Measurements from ENCODE around the gene EGR1. TPM values are rescaled to one million over a fixed set of nuclear protein-coding genes. Genes with fewer than 3 reads are reported as not detected.
A peak's percentile ranks its signal among the peaks of the same experiment; 100 is the strongest.
"Not testable (repeated sequence)": the region's sequence is repeated elsewhere in the genome, so short reads cannot be mapped to it uniquely, and the experiment has no call there.

EGR1 gene
- polyA plus RNA-seq, 4 donors, result 3.4 to 242 (median 70.7) TPM

GRCh38 chr5:138502521-138502920, 37.2 kb downstream of the EGR1 start:
- Histone ChIP-seq H3K27ac (ENCODE audit: low read depth in 1 of 3, low read length in 2 of 3) (no peak overlapping the region), H3K4me3 (ENCODE audit: low read depth in 1 of 3, low read length in 3 of 3) (no peak overlapping the region), H3K27me3 (ENCODE audit: control insufficient read depth in 3 of 3, insufficient read depth in 3 of 3, low read length in 3 of 3) (no peaks in the 10 kb centered on the region), H3K36me3 (ENCODE audit: control insufficient read depth in 3 of 3, insufficient read depth in 2 of 3, low read depth in 1 of 3, low read length in 3 of 3) (peaks cover 0 to 10% (median 0%) of the 10 kb centered on the region in 3 donors), H3K9me3 (ENCODE audit: control insufficient read depth in 2 of 2, insufficient read depth in 1 of 2, low read depth in 1 of 2, low read length in 1 of 2) (no peaks in the 10 kb centered on the region), H3K4me1 (ENCODE audit: control insufficient read depth in 3 of 3, insufficient read depth in 2 of 3, low read depth in 1 of 3, low read length in 2 of 3) (no peaks in the 10 kb centered on the region)
- WGBS, 3 donors, result 67 to 85% (median 81%) methylated on average over 11 of the region's 11 CpGs
- DNase-seq, result no peak
- FAIRE-seq, result no peak

DNA sequence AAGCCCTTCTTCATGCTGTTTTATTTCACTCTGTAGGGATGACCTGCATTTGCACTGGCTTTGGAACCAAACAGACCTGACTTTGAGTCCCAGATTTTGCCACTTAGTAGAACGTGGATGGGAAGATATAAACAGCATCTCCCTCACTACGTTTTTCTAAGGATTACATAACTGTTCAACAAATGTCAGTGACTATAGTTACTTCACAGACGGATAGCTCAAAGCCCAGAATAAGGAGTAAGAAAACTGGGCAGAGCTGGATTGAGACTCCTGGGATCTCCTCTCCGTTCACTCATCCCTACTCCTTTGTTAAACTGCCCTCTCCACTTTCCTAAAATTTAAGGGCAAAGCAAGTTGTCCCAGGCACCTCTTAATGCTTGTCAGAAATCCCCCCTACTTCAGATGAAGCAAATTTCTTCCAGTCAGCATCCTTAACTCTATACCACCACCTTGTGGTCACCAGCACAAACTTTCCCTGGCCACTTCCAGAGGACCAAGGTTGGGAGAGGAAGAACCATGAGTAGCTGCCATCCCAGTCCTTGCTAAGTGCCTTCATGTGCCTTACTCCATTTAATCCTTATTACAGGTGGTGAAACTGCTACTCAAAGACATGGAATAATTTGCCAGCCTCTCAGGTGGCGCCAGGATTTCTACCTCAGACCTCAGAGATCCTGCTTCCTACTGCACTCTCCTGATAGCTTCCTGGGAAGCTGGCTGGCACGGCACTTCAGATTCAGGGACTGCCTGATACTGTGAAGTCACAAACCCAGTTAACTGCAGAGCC, 38.4 kb downstream of the EGR1 start:
- FAIRE-seq (no peak), DNase-seq (peak; percentile 61 to 71)
- 37 to 44% (median 38%) methylated on average over 6 of the region's 6 CpGs for WGBS, 3 donors
- H3K4me3 ChIP-seq (ENCODE audit: low read depth in 1 of 3, low read length in 3 of 3), result no peak overlapping the region
- no peaks in the 10 kb centered on the region for H3K27me3 ChIP-seq (ENCODE audit: control insufficient read depth in 3 of 3, insufficient read depth in 3 of 3, low read length in 3 of 3)
- no peak overlapping the region for H3K27ac ChIP-seq (ENCODE audit: low read depth in 1 of 3, low read length in 2 of 3)
- H3K9me3 ChIP-seq (ENCODE audit: control insufficient read depth in 2 of 2, insufficient read depth in 1 of 2, low read depth in 1 of 2, low read length in 1 of 2), result no peaks in the 10 kb centered on the region
- H3K4me1 ChIP-seq (ENCODE audit: control insufficient read depth in 3 of 3, insufficient read depth in 2 of 3, low read depth in 1 of 3, low read length in 2 of 3), result no peaks in the 10 kb centered on the region
- peaks cover 0 to 17% (median 4%) of the 10 kb centered on the region in 3 donors for H3K36me3 ChIP-seq (ENCODE audit: control insufficient read depth in 3 of 3, insufficient read depth in 2 of 3, low read depth in 1 of 3, low read length in 3 of 3)

DNA sequence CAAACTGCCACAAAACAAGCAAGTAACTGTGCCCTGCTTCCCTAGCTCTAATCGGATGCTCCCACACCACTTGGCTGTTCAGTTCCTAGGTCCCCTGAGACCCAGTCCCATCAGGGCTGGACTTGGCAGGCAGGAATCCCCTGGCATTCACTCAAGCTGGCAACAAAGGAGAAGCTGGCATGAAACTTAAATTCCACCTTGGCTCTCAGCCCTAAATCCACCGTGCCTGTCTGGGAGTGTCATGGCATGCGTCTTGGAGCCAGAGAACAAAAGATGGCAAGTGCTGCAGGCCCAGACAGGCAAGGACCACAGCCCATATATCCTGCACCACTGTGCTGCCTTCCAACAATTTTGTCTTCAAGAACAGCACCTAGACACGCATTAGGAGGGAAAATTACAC, 39.5 kb downstream of the EGR1 start:
- Histone ChIP-seq H3K4me1 (ENCODE audit: control insufficient read depth in 3 of 3, insufficient read depth in 2 of 3, low read depth in 1 of 3, low read length in 2 of 3) (no peaks in the 10 kb centered on the region), H3K9me3 (ENCODE audit: control insufficient read depth in 2 of 2, insufficient read depth in 1 of 2, low read depth in 1 of 2, low read length in 1 of 2) (no peaks in the 10 kb centered on the region), H3K4me3 (ENCODE audit: low read depth in 1 of 3, low read length in 3 of 3) (no peak overlapping the region), H3K27me3 (ENCODE audit: control insufficient read depth in 3 of 3, insufficient read depth in 3 of 3, low read length in 3 of 3) (no peaks in the 10 kb centered on the region), H3K36me3 (ENCODE audit: control insufficient read depth in 3 of 3, insufficient read depth in 2 of 3, low read depth in 1 of 3, low read length in 3 of 3) (peaks cover 3 to 22% (median 11%) of the 10 kb centered on the region in 3 donors), H3K27ac (ENCODE audit: low read depth in 1 of 3, low read length in 2 of 3) (no peak overlapping the region)
- DNase-seq (no peak), FAIRE-seq (no peak)
- 42 to 51% (median 47%) methylated on average over 4 of the region's 4 CpGs for WGBS, 3 donors

- Histone ChIP-seq H3K9me3 (ENCODE audit: control insufficient read depth in 2 of 2, insufficient read depth in 1 of 2, low read depth in 1 of 2, low read length in 1 of 2) (no peaks in the 10 kb centered on the region), H3K27me3 (ENCODE audit: control insufficient read depth in 3 of 3, insufficient read depth in 3 of 3, low read length in 3 of 3) (no peaks in the 10 kb centered on the region), H3K4me3 (ENCODE audit: low read depth in 1 of 3, low read length in 3 of 3) (no peak overlapping the region), H3K4me1 (ENCODE audit: control insufficient read depth in 3 of 3, insufficient read depth in 2 of 3, low read depth in 1 of 3, low read length in 2 of 3) (no peaks in the 10 kb centered on the region), H3K27ac (ENCODE audit: low read depth in 1 of 3, low read length in 2 of 3) (no peak overlapping the region), H3K36me3 (ENCODE audit: control insufficient read depth in 3 of 3, insufficient read depth in 2 of 3, low read depth in 1 of 3, low read length in 3 of 3) (peaks cover 6 to 29% (median 19%) of the 10 kb centered on the region in 3 donors)
- WGBS, 3 donors, result 87 to 92% (median 89%) methylated on average over 10 of the region's 10 CpGs
- no peak for DNase-seq
- no peak for FAIRE-seq
Measured at GRCh38 chr5:138506370-138507306, 41.4 kb downstream of the EGR1 start.

DNA sequence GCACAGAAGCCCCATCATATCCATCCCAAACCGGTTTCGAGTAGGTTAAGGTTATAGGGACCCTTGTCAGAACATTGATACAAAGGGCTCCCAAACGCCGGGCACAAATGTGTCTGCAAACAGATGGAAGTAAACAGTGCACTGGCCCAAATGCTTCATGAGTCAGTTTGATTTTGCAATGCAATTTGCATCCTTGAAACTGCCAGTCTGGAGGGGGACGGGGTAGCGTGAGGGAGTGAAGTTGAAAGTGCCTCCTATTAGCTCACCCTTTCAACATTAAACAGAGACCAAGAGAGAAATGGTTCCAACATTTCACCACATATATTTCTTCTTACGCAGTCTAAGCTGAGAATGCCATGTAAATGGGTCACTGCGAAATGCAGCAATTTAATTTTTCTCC, 42.2 kb downstream of the EGR1 start:
- peaks cover 10 to 32% (median 21%) of the 10 kb centered on the region in 3 donors for H3K36me3 ChIP-seq (ENCODE audit: control insufficient read depth in 3 of 3, insufficient read depth in 2 of 3, low read depth in 1 of 3, low read length in 3 of 3)
- FAIRE-seq; H3K4me1 ChIP-seq (ENCODE audit: control insufficient read depth in 3 of 3, insufficient read depth in 2 of 3, low read depth in 1 of 3, low read length in 2 of 3); H3K27ac ChIP-seq (ENCODE audit: low read depth in 1 of 3, low read length in 2 of 3); H3K9me3 ChIP-seq (ENCODE audit: control insufficient read depth in 2 of 2, insufficient read depth in 1 of 2, low read depth in 1 of 2, low read length in 1 of 2); DNase-seq; H3K27me3 ChIP-seq (ENCODE audit: control insufficient read depth in 3 of 3, insufficient read depth in 3 of 3, low read length in 3 of 3); H3K4me3 ChIP-seq (ENCODE audit: low read depth in 1 of 3, low read length in 3 of 3): not testable (repeated sequence)
- WGBS, 3 donors, result 91 to 95% (median 93%) methylated on average over 8 of the region's 8 CpGs

GRCh38 chr5:138508958-138509357, 43.7 kb downstream of the EGR1 start:
- Histone ChIP-seq H3K4me1 (ENCODE audit: control insufficient read depth in 3 of 3, insufficient read depth in 2 of 3, low read depth in 1 of 3, low read length in 2 of 3) (no peaks in the 10 kb centered on the region), H3K4me3 (ENCODE audit: low read depth in 1 of 3, low read length in 3 of 3) (no peak overlapping the region), H3K27me3 (ENCODE audit: control insufficient read depth in 3 of 3, insufficient read depth in 3 of 3, low read length in 3 of 3) (no peaks in the 10 kb centered on the region), H3K36me3 (ENCODE audit: control insufficient read depth in 3 of 3, insufficient read depth in 2 of 3, low read depth in 1 of 3, low read length in 3 of 3) (peaks cover 15 to 37% (median 23%) of the 10 kb centered on the region in 3 donors), H3K27ac (ENCODE audit: low read depth in 1 of 3, low read length in 2 of 3) (no peak overlapping the region), H3K9me3 (ENCODE audit: control insufficient read depth in 2 of 2, insufficient read depth in 1 of 2, low read depth in 1 of 2, low read length in 1 of 2) (no peaks in the 10 kb centered on the region)
- 69 to 81% (median 71%) methylated on average over 3 of the region's 3 CpGs for WGBS, 3 donors
- DNase-seq, result no peak
- FAIRE-seq, result no peak

GRCh38 chr5:138514021-138514420, 48.7 kb downstream of the EGR1 start:
- Histone ChIP-seq H3K4me3 (ENCODE audit: low read depth in 1 of 3, low read length in 3 of 3) (no peak overlapping the region), H3K27ac (ENCODE audit: low read depth in 1 of 3, low read length in 2 of 3) (no peak overlapping the region), H3K9me3 (ENCODE audit: control insufficient read depth in 2 of 2, insufficient read depth in 1 of 2, low read depth in 1 of 2, low read length in 1 of 2) (no peaks in the 10 kb centered on the region), H3K27me3 (ENCODE audit: control insufficient read depth in 3 of 3, insufficient read depth in 3 of 3, low read length in 3 of 3) (no peaks in the 10 kb centered on the region), H3K4me1 (ENCODE audit: control insufficient read depth in 3 of 3, insufficient read depth in 2 of 3, low read depth in 1 of 3, low read length in 2 of 3) (no peaks in the 10 kb centered on the region), H3K36me3 (ENCODE audit: control insufficient read depth in 3 of 3, insufficient read depth in 2 of 3, low read depth in 1 of 3, low read length in 3 of 3) (peaks cover 22 to 49% (median 25%) of the 10 kb centered on the region in 3 donors)
- no peak for DNase-seq
- 95 to 100% (median 96%) methylated on average over 1 of the region's 1 CpG for WGBS, 3 donors
- no peak for FAIRE-seq

- no peak for DNase-seq
- no peaks in the 10 kb centered on the region for H3K4me1 ChIP-seq (ENCODE audit: control insufficient read depth in 3 of 3, insufficient read depth in 2 of 3, low read depth in 1 of 3, low read length in 2 of 3)
- no peak overlapping the region for H3K27ac ChIP-seq (ENCODE audit: low read depth in 1 of 3, low read length in 2 of 3)
- no peak for FAIRE-seq
- no peak overlapping the region for H3K4me3 ChIP-seq (ENCODE audit: low read depth in 1 of 3, low read length in 3 of 3)
- no peaks in the 10 kb centered on the region for H3K27me3 ChIP-seq (ENCODE audit: control insufficient read depth in 3 of 3, insufficient read depth in 3 of 3, low read length in 3 of 3)
- H3K36me3 ChIP-seq (ENCODE audit: control insufficient read depth in 3 of 3, insufficient read depth in 2 of 3, low read depth in 1 of 3, low read length in 3 of 3), result peaks cover 17 to 42% (median 21%) of the 10 kb centered on the region in 3 donors
- no peaks in the 10 kb centered on the region for H3K9me3 ChIP-seq (ENCODE audit: control insufficient read depth in 2 of 2, insufficient read depth in 1 of 2, low read depth in 1 of 2, low read length in 1 of 2)
- 86 to 92% (median 90%) methylated on average over 3 of the region's 3 CpGs for WGBS, 3 donors
Measured at GRCh38 chr5:138515556-138516245, 50.4 kb downstream of the EGR1 start.

Measured in small intestine (tissue), 7 donors.